Osteoblast (primary cell): ENCODE data around the gene ZNF792. TPM values are rescaled to one million over a fixed set of nuclear protein-coding genes. Genes with fewer than 3 reads are reported as not detected.

Source experiments
- DNase-seq: peaks from one replicate; pipeline ENCODE4 v3.0.0; 2011; ENCODE audit warnings: low spot score, mixed read lengths; ENCODE audit not compliant: insufficient read length; ENCODE audit errors: missing footprints
- H2AFZ ChIP-seq: 2 replicates; pipeline ENCODE4 v1.6.0; 2011; ENCODE audit warnings: mild to moderate bottlenecking, low read length
- H3K27ac ChIP-seq: 2 replicates; pipeline ENCODE4 v1.5.1; 2011; ENCODE audit warnings: mild to moderate bottlenecking, low read depth, low read length, moderate library complexity
- H3K27me3 ChIP-seq: 2 replicates; pipeline ENCODE4 v1.6.0; 2012; ENCODE audit warnings: mild to moderate bottlenecking, control low read depth, inconsistent platforms, low read length, moderate library complexity; ENCODE audit not compliant: insufficient read depth
- H3K36me3 ChIP-seq: 2 replicates; pipeline ENCODE4 v1.5.1; 2011; ENCODE audit warnings: mild to moderate bottlenecking, low read length, control low read depth, moderate library complexity; ENCODE audit not compliant: insufficient read depth
- H3K4me1 ChIP-seq: 2 replicates; pipeline ENCODE4 v1.5.1; 2011; ENCODE audit warnings: mild to moderate bottlenecking, low read length, control low read depth, moderate library complexity; ENCODE audit not compliant: insufficient read depth
- H3K4me2 ChIP-seq: 2 replicates; pipeline ENCODE4 v1.6.0; 2011; ENCODE audit warnings: mild to moderate bottlenecking, low read length; ENCODE audit not compliant: insufficient read depth
- H3K4me3 ChIP-seq: fragments of 200-600 bp; sonication (generic); 3 replicates; pipeline ENCODE4 v1.5.1; 2012; ENCODE audit warnings: mild to moderate bottlenecking, low read length, inconsistent platforms; ENCODE audit not compliant: insufficient read depth
- H3K79me2 ChIP-seq: 2 replicates; pipeline ENCODE4 v1.6.0; 2012; ENCODE audit warnings: mild to moderate bottlenecking, low read length, control low read depth, inconsistent platforms; ENCODE audit not compliant: insufficient read depth
- H3K9me3 ChIP-seq: 2 replicates; pipeline ENCODE4 v1.5.1; 2011; ENCODE audit warnings: low read depth, low read length, control low read depth
- H4K20me1 ChIP-seq: 2 replicates; pipeline ENCODE4 v1.6.0; 2012; ENCODE audit warnings: mild to moderate bottlenecking, low read length, control low read depth; ENCODE audit not compliant: insufficient read depth
- CTCF ChIP-seq: IDR thresholded peaks from 2 replicates; pipeline ENCODE4 v1.5.1; 2011; ENCODE audit warnings: mild to moderate bottlenecking, low read depth, low read length, moderate library complexity; ENCODE audit errors: extremely low read depth
- total RNA-seq: library from RNA; depleted of rRNA; stranded (reverse); fragments of >200 nt; gene quantifications from 2 replicates; pipeline ENCODE4 v1.2.3, GENCODE V29; 2012

Gene ZNF792
- total RNA-seq, 1 donor = 6.2 TPM

DNA sequence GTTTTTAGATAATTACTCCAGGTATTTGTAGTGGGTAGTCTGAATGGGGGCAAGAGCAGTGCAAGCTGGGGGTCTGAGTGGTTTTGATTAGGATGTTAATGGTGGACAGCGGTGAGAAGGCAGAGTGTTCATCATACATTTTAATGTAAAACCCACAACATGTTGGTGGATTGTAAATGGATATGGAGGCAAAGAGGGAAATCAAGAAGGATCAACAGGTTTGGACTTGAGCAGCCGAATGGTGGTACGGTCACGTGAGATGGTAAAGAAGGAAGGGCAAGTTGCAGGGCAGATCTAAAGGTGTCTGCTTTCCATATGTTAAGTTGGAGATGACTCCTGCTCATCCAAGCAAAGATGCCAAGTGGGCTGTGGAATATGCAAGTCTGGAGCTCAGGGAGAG lies 27.8 kb downstream of the ZNF792 start:
- Histone ChIP-seq H3K27ac (no peak overlapping the region), H3K4me3 (no peak overlapping the region), H3K27me3 (no peaks in the 10 kb centered on the region), H3K9me3 (no peaks in the 10 kb centered on the region), H3K4me1 (no peaks in the 10 kb centered on the region), H3K36me3 (peaks cover 21% of the 10 kb centered on the region), H3K79me2 (no peaks in the 10 kb centered on the region), H2AFZ (no peak overlapping the region), H3K4me2 (no peak overlapping the region), H4K20me1 (no peaks in the 10 kb centered on the region)
- no peak for DNase-seq
- TF ChIP-seq CTCF = no peak

GRCh38 chr19:34932494-34932893 lies 31.5 kb downstream of the ZNF792 start:
- no peaks in the 10 kb centered on the region for H3K27me3 ChIP-seq
- DNase-seq = no peak
- no peak overlapping the region for H3K4me3 ChIP-seq
- H3K4me2 ChIP-seq = no peak overlapping the region
- peaks cover 5% of the 10 kb centered on the region for H3K4me1 ChIP-seq
- no peaks in the 10 kb centered on the region for H3K9me3 ChIP-seq
- H2AFZ ChIP-seq = no peak overlapping the region
- H3K79me2 ChIP-seq = no peaks in the 10 kb centered on the region
- no peak for TF ChIP-seq CTCF
- H4K20me1 ChIP-seq = no peaks in the 10 kb centered on the region
- H3K27ac ChIP-seq = no peak overlapping the region
- peaks cover 21% of the 10 kb centered on the region for H3K36me3 ChIP-seq

GRCh38 chr19:34926685-34927375 lies 37.2 kb downstream of the ZNF792 start, which contains the start of gene ZNF30:
TSS of gene ZNF30 (plus strand) at chr19:34926903. CDS start at chr19:34929948, 3,045 bp downstream.
- peak; percentile 99 for DNase-seq
- Histone ChIP-seq H3K4me3 (peak within 1 kb of the TSS; percentile 90), H3K79me2 (no peaks in the 10 kb centered on the region), H3K4me2 (peak within 1 kb of the TSS; percentile 98), H3K9me3 (no peaks in the 10 kb centered on the region), H4K20me1 (no peaks in the 10 kb centered on the region), H3K27ac (peak within 1 kb of the TSS; percentile 33), H3K36me3 (peaks cover 6% of the 10 kb centered on the region), H3K27me3 (no peaks in the 10 kb centered on the region), H3K4me1 (peaks cover 7% of the 10 kb centered on the region), H2AFZ (peak within 1 kb of the TSS; percentile 99)
- no peak for TF ChIP-seq CTCF

GRCh38 chr19:34926361-34926684 lies 37.7 kb downstream of the ZNF792 start:
- Histone ChIP-seq H3K4me1 (peaks cover 7% of the 10 kb centered on the region), H3K4me3 (peak overlapping the region; percentile 90), H4K20me1 (no peaks in the 10 kb centered on the region), H3K36me3 (peaks cover 1% of the 10 kb centered on the region), H3K9me3 (no peaks in the 10 kb centered on the region), H3K27ac (no peak overlapping the region), H2AFZ (peak overlapping the region; percentile 99), H3K79me2 (no peaks in the 10 kb centered on the region), H3K27me3 (no peaks in the 10 kb centered on the region), H3K4me2 (peak overlapping the region; percentile 98)
- DNase-seq = peak; percentile 47
- no peak for TF ChIP-seq CTCF
